Brain microvascular endothelial cell (primary cell): ENCODE data around the gene EPC2.

Source experiments
- DNase-seq: peaks from one replicate; pipeline ENCODE4 v3.0.0-alpha.2; 2020
- H3K27ac ChIP-seq: fragments of 250-450 bp; sonication (Bioruptor Pico); 2 replicates; pipeline ENCODE4 v1.5.1; 2020; ENCODE audit warnings: mild to moderate bottlenecking, moderate library complexity
- H3K27me3 ChIP-seq: fragments of 250-450 bp; sonication (Bioruptor Pico); replicated peaks from 2 replicates; pipeline ENCODE4 v1.5.1; 2020; ENCODE audit warnings: mild to moderate bottlenecking
- H3K36me3 ChIP-seq: fragments of 250-450 bp; sonication (Bioruptor Pico); replicated peaks from 2 replicates; pipeline ENCODE4 v1.5.1; 2020; ENCODE audit warnings: mild to moderate bottlenecking
- H3K4me3 ChIP-seq: 2 replicates; pipeline ENCODE4 v1.5.1; 2011; ENCODE audit warnings: low read depth, mild to moderate bottlenecking, control low read depth, low read length, moderate library complexity
- CTCF ChIP-seq: IDR thresholded peaks from 2 replicates; pipeline ENCODE4 v1.5.1; 2011; ENCODE audit warnings: low read depth, mild to moderate bottlenecking, moderate library complexity, low read length, control low read depth, inconsistent platforms; ENCODE audit errors: missing control alignments
- in situ Hi-C: cut with HindIII; loops from 2 replicates; pipeline ENCODE4 v1.10.0; 2017; ENCODE audit warnings: low sequenced_read_pairs, low pct_ligation_motif_present

Gene EPC2

GRCh38 chr2:148814860-148815419, 170.4 kb downstream of the EPC2 start:
- in situ Hi-C loops, result no loop called here
- no peak for TF ChIP-seq CTCF
- Histone ChIP-seq H3K27me3 (no peaks in the 10 kb centered on the region), H3K4me3 (no peak overlapping the region), H3K27ac (no peak overlapping the region), H3K36me3 (no peaks in the 10 kb centered on the region)
- DNase-seq, result no peak

- Histone ChIP-seq H3K27me3 (no peaks in the 10 kb centered on the region), H3K36me3 (no peaks in the 10 kb centered on the region), H3K27ac (no peak overlapping the region), H3K4me3 (no peak overlapping the region)
- no peak for DNase-seq
- TF ChIP-seq CTCF, result no peak
- in situ Hi-C loops, result no loop called here
Observed at GRCh38 chr2:148816176-148816575, 171.6 kb downstream of the EPC2 start.

- H3K4me3 ChIP-seq, result no peak overlapping the region
- DNase-seq, result no peak
- no peak for TF ChIP-seq CTCF
- no peak overlapping the region for H3K27ac ChIP-seq
- no peaks in the 10 kb centered on the region for H3K27me3 ChIP-seq
- H3K36me3 ChIP-seq, result no peaks in the 10 kb centered on the region
- in situ Hi-C loops, result no loop called here
Observed at GRCh38 chr2:148817210-148817708, 172.7 kb downstream of the EPC2 start.

- Histone ChIP-seq H3K27ac (no peak overlapping the region), H3K36me3 (no peaks in the 10 kb centered on the region), H3K4me3 (no peak overlapping the region), H3K27me3 (no peaks in the 10 kb centered on the region)
- no peak for DNase-seq
- in situ Hi-C loops, result no loop called here
- TF ChIP-seq CTCF, result no peak
Observed at GRCh38 chr2:148819019-148819585, 174.6 kb downstream of the EPC2 start.

- Histone ChIP-seq H3K4me3 (no peak overlapping the region), H3K27me3 (no peaks in the 10 kb centered on the region), H3K27ac (no peak overlapping the region), H3K36me3 (no peaks in the 10 kb centered on the region)
- no peak for TF ChIP-seq CTCF
- in situ Hi-C loops, result no loop called here
- DNase-seq, result no peak
Observed at GRCh38 chr2:148824190-148824589, 179.6 kb downstream of the EPC2 start.

GRCh38 chr2:148826791-148827190, 182.2 kb downstream of the EPC2 start:
- in situ Hi-C loops, result no loop called here
- no peak for DNase-seq
- no peaks in the 10 kb centered on the region for H3K27me3 ChIP-seq
- no peak overlapping the region for H3K27ac ChIP-seq
- no peak overlapping the region for H3K4me3 ChIP-seq
- no peaks in the 10 kb centered on the region for H3K36me3 ChIP-seq
- TF ChIP-seq CTCF, result no peak
